ENCODE data around the gene FBXL16.

GRCh38 chr16:644556-644955, 61.0 kb downstream of the FBXL16 start:
- TF ChIP-seq EZH2 (IDR thresholded peaks at IDR 0.05; ENCODE audit: low read depth, unreplicated experiment): no peak
- no peak for TF ChIP-seq CTCF (conservative IDR thresholded peaks at IDR 0.05; ENCODE audit: low read depth in 2 of 2)
- no peak for TF ChIP-seq EZH2phosphoT487 (IDR thresholded peaks at IDR 0.05; ENCODE audit: unreplicated experiment)
- TF ChIP-seq CREB1 (CRISPR knock-in tag; IDR thresholded peaks at IDR 0.05; ENCODE audit: low read depth): no peak
- TF ChIP-seq POLR2AphosphoS5 (IDR thresholded peaks at IDR 0.05; ENCODE audit: low read depth): no peak
- no peak for TF ChIP-seq JUNB (IDR thresholded peaks at IDR 0.05; ENCODE audit: unreplicated experiment)

Measured in GM23338 (cell line).